Mucosa of stomach (tissue), 1 donor: ENCODE data around the gene UVRAG.

ENCODE experiments used
- H3K27me3 ChIP-seq: one replicate; pipeline ENCODE4 v1.7.0; 2013; ENCODE audit warnings: mild to moderate bottlenecking, low read length; ENCODE audit not compliant: control insufficient read depth, insufficient read depth
- H3K36me3 ChIP-seq: one replicate; pipeline ENCODE4 v1.7.0; 2013; ENCODE audit warnings: low read length; ENCODE audit not compliant: control insufficient read depth, insufficient read depth
- H3K4me1 ChIP-seq: one replicate; pipeline ENCODE4 v1.7.0; 2013; ENCODE audit warnings: mild to moderate bottlenecking, low read length; ENCODE audit not compliant: control insufficient read depth, insufficient read depth
- H3K4me3 ChIP-seq: one replicate; pipeline ENCODE4 v1.7.0; 2013; ENCODE audit warnings: low read length
- H3K9ac ChIP-seq: one replicate; pipeline ENCODE4 v1.7.0; 2013; ENCODE audit warnings: mild to moderate bottlenecking, low read length, moderate library complexity
- H3K9me3 ChIP-seq: one replicate; pipeline ENCODE4 v1.7.0; 2013; ENCODE audit warnings: mild to moderate bottlenecking, low read length, moderate library complexity; ENCODE audit not compliant: control insufficient read depth
- donor health status: Pancreatic carcinoma.

Gene UVRAG

GRCh38 chr11:75945446-75945845, 130.4 kb downstream of the UVRAG start:
- Histone ChIP-seq H3K9me3 (no peaks in the 10 kb centered on the region), H3K36me3 (no peaks in the 10 kb centered on the region), H3K27me3 (no peaks in the 10 kb centered on the region), H3K4me1 (peaks cover 20% of the 10 kb centered on the region), H3K4me3 (no peak overlapping the region), H3K9ac (no peak overlapping the region)

DNA sequence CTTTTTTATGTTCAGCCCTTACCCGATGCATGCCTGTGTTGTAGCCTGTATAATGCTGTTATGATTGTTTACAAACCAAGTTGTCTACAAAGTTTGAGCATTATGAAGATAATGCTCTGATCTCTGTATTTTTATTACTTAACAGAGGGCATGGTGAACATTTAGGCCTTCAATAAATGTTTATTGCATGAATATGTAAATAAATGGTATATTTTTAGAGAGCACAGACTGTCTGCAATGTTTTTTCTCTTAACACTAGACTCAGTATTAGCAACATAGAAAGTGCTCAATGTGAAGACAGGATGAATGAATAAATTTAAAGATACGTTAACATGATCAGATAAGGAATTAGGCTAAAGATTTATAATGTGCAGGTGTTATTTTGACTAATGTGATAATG, 130.9 kb downstream of the UVRAG start:
- H3K9ac ChIP-seq, result no peak overlapping the region
- no peaks in the 10 kb centered on the region for H3K36me3 ChIP-seq
- H3K4me3 ChIP-seq, result no peak overlapping the region
- no peaks in the 10 kb centered on the region for H3K9me3 ChIP-seq
- H3K4me1 ChIP-seq, result peaks cover 20% of the 10 kb centered on the region
- H3K27me3 ChIP-seq, result no peaks in the 10 kb centered on the region

DNA sequence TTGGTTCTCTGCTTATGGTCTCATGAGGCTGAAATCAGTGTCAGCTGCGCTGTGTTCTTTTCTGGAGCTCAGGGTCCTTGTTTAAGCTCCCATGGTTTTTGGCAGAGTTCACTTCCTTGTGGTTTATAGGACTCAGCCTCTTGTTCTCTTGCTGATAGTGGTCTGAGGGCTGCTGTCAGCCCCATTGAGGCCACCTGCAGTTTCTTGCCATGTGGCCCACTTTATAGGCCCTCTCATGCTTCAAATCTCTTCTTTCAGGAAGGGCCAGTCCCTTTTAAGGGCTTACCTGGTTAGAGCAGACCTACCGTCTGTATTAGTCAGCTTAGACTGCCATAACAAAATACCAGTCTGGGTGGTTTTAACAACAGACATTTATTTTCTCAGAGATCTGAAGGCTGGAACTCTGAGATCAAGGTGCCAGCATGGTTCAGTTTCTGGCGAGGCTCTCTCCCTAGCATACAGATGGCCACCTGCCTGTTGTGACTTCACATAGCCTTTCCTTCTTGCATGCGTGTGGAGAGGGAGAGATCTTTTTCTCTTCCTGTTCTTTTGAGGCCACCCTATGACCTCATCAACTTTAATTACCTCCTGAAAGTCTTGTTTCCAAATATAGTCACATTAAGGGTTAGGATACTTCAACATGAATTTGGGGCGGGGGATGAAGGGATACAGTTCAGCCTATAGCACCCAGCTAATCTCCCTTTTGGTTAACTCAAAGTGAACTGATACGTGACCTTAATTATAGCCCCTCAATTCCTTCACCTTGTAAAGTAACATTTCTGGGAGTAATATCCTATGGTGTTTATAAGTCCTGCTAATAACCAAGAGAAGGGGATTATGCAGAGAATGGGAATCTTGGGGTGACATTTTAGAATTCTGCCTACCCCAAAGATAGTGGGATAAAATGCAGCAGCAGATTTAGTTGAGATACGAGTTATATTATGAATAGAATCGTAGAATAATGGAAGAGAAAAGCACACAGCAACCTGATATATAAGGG, 131.8 kb downstream of the UVRAG start:
- H3K36me3 ChIP-seq, result no peaks in the 10 kb centered on the region
- H3K27me3 ChIP-seq, result no peaks in the 10 kb centered on the region
- no peak overlapping the region for H3K9ac ChIP-seq
- H3K4me1 ChIP-seq, result peaks cover 20% of the 10 kb centered on the region
- no peaks in the 10 kb centered on the region for H3K9me3 ChIP-seq
- H3K4me3 ChIP-seq, result no peak overlapping the region

DNA sequence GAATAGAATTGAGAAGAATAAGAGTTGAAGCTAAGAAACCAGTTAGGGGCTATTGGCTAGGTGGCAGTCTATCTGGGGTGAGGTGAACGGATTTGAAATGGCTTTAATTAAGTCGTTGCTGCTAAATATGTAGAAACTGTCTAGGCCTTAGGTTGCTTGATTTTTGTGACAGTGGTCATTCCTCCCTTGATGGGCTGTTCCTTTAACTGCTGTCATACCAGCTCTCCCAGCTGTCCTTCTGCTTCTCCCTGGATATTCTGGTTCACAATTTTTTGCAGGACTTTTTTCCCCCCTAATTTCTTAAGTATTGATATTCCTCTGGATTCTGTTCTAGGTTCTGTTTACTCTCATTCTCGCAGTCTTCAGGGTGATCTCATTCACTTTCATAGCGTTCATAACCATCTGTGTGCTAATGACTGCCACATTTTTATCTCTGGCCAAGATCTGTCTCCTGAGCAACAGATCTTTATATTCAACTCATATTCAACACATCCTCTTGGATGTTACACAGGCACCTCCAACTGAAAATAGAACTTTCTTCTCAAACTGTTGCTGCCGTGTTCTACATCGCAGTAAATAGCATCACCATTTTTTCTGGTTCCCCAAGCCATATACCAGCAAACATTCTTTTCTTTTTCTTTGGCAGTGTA, 134.1 kb downstream of the UVRAG start:
- Histone ChIP-seq H3K4me1 (peaks cover 16% of the 10 kb centered on the region), H3K4me3 (no peak overlapping the region), H3K9me3 (no peaks in the 10 kb centered on the region), H3K27me3 (no peaks in the 10 kb centered on the region), H3K9ac (no peak overlapping the region), H3K36me3 (no peaks in the 10 kb centered on the region)

- H3K9me3 ChIP-seq, result no peaks in the 10 kb centered on the region
- no peak overlapping the region for H3K9ac ChIP-seq
- no peaks in the 10 kb centered on the region for H3K36me3 ChIP-seq
- H3K4me3 ChIP-seq, result no peak overlapping the region
- H3K27me3 ChIP-seq, result no peaks in the 10 kb centered on the region
- H3K4me1 ChIP-seq, result peaks cover 12% of the 10 kb centered on the region
These were observed 135.1 kb downstream of the UVRAG start for GRCh38 chr11:75950141-75950540.

DNA sequence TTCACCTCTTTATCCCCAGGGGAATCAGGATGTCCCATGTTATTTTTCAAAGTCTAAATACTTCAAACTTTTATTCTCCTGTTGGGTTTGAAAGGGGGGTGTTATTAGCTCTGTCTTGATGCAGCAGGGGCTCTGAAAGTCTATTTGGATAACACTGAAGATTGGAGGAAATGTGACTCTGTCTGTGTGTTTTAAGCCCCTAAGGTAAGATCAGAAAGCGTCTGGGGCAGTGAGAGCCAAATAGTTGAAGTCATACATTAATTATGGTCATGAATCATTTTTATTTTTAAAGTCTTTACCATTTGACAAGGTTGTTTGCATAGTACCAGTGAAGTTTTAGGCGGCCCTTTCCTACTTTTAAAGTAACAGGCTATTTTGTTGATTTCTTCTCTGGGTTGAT, 139.0 kb downstream of the UVRAG start:
- Histone ChIP-seq H3K9ac (no peak overlapping the region), H3K27me3 (no peaks in the 10 kb centered on the region), H3K4me3 (no peak overlapping the region), H3K9me3 (no peaks in the 10 kb centered on the region), H3K36me3 (no peaks in the 10 kb centered on the region), H3K4me1 (no peaks in the 10 kb centered on the region)

GRCh38 chr11:75955443-75955842, 140.4 kb downstream of the UVRAG start:
- Histone ChIP-seq H3K27me3 (no peaks in the 10 kb centered on the region), H3K9me3 (no peaks in the 10 kb centered on the region)

GRCh38 chr11:75959540-75959939, 144.5 kb downstream of the UVRAG start:
- no peaks in the 10 kb centered on the region for H3K36me3 ChIP-seq

More at GRCh38 chr11:75955443-75955842, 140.4 kb downstream of the UVRAG start:
- Histone ChIP-seq H3K36me3 (no peaks in the 10 kb centered on the region), H3K4me1 (no peaks in the 10 kb centered on the region), H3K4me3 (no peak overlapping the region), H3K9ac (no peak overlapping the region)

GRCh38 chr11:75964071-75964470, 149.1 kb downstream of the UVRAG start:
- Histone ChIP-seq H3K4me1 (no peaks in the 10 kb centered on the region), H3K9me3 (no peaks in the 10 kb centered on the region), H3K9ac (no peak overlapping the region), H3K36me3 (no peaks in the 10 kb centered on the region), H3K4me3 (no peak overlapping the region), H3K27me3 (no peaks in the 10 kb centered on the region)

More at GRCh38 chr11:75959540-75959939, 144.5 kb downstream of the UVRAG start:
- no peak overlapping the region for H3K9ac ChIP-seq
- H3K27me3 ChIP-seq, result no peaks in the 10 kb centered on the region
- no peaks in the 10 kb centered on the region for H3K4me1 ChIP-seq
- no peaks in the 10 kb centered on the region for H3K9me3 ChIP-seq
- H3K4me3 ChIP-seq, result no peak overlapping the region

GRCh38 chr11:75966537-75967287, 151.7 kb downstream of the UVRAG start:
- H3K9me3 ChIP-seq, result no peaks in the 10 kb centered on the region
- no peaks in the 10 kb centered on the region for H3K27me3 ChIP-seq

GRCh38 chr11:75968021-75968625, 153.1 kb downstream of the UVRAG start:
- Histone ChIP-seq H3K36me3 (no peaks in the 10 kb centered on the region), H3K4me3 (no peak overlapping the region), H3K9me3 (no peaks in the 10 kb centered on the region), H3K27me3 (no peaks in the 10 kb centered on the region), H3K9ac (no peak overlapping the region), H3K4me1 (no peaks in the 10 kb centered on the region)

More at GRCh38 chr11:75966537-75967287, 151.7 kb downstream of the UVRAG start:
- H3K4me3 ChIP-seq, result no peak overlapping the region
- H3K36me3 ChIP-seq, result no peaks in the 10 kb centered on the region
- H3K4me1 ChIP-seq, result no peaks in the 10 kb centered on the region
- H3K9ac ChIP-seq, result no peak overlapping the region
